ENCODE measurements around the gene DNPH1. TPM values are rescaled to one million over a fixed set of nuclear protein-coding genes. Genes with fewer than 3 reads are reported as not detected.

Gene DNPH1
- total and polyA plus RNA-seq, 8 donors: 42.9 to 158 (median 109) TPM; not detected in 1

DNA sequence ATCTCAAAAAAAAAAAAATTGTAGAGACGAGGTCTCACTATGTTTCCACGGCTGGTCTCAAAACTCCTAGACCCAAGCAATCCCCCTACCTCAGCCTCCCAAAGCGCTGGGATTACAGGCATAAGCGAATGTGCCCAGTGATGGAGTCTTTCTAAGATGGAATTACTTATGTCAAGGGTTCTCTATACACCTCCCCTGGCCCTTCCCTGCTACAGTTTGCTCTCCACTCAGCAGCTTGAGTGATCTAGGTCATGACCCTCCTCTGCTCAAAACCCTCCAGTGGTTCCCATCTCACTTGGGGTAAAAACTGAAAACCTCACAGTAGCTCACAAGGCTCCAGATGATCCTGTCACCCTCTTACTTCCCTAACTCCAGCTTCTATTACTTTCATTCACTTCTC lies 1.8 kb upstream of the DNPH1 start:
- intact Hi-C loops (cut with DNase I; ENCODE audit: low total_unique reads): no loop called here
- Histone ChIP-seq H3K36me3 (peaks cover 0 to 4% (median under 1%) of the 10 kb centered on the region in 4 donors), H3K4me1 (peaks cover 0 to 23% (median 9%) of the 10 kb centered on the region in 4 donors), H3K4me3 (no peak overlapping the region), H3K27me3 (peaks cover 0 to 8% (median 0%) of the 10 kb centered on the region in 3 donors), H3K9me3 (no peaks in the 10 kb centered on the region), H3K27ac (no peak overlapping the region)
- DNase-seq: no peak
- no peak for TF ChIP-seq POLR2A (IDR thresholded peaks at IDR 0.05)
- TF ChIP-seq, protein P1, sequence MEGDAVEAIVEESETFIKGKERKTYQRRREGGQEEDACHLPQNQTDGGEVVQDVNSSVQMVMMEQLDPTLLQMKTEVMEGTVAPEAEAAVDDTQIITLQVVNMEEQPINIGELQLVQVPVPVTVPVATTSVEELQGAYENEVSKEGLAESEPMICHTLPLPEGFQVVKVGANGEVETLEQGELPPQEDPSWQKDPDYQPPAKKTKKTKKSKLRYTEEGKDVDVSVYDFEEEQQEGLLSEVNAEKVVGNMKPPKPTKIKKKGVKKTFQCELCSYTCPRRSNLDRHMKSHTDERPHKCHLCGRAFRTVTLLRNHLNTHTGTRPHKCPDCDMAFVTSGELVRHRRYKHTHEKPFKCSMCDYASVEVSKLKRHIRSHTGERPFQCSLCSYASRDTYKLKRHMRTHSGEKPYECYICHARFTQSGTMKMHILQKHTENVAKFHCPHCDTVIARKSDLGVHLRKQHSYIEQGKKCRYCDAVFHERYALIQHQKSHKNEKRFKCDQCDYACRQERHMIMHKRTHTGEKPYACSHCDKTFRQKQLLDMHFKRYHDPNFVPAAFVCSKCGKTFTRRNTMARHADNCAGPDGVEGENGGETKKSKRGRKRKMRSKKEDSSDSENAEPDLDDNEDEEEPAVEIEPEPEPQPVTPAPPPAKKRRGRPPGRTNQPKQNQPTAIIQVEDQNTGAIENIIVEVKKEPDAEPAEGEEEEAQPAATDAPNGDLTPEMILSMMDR (IDR thresholded peaks at IDR 0.05): no peak
- no peak for TF ChIP-seq EP300 (IDR thresholded peaks at IDR 0.05)
- TF ChIP-seq POLR2AphosphoS5 (IDR thresholded peaks at IDR 0.05): no peak
- WGBS, 5 donors: 85 to 96% (median 92%) methylated on average over 4 of the region's 4 CpGs

DNA sequence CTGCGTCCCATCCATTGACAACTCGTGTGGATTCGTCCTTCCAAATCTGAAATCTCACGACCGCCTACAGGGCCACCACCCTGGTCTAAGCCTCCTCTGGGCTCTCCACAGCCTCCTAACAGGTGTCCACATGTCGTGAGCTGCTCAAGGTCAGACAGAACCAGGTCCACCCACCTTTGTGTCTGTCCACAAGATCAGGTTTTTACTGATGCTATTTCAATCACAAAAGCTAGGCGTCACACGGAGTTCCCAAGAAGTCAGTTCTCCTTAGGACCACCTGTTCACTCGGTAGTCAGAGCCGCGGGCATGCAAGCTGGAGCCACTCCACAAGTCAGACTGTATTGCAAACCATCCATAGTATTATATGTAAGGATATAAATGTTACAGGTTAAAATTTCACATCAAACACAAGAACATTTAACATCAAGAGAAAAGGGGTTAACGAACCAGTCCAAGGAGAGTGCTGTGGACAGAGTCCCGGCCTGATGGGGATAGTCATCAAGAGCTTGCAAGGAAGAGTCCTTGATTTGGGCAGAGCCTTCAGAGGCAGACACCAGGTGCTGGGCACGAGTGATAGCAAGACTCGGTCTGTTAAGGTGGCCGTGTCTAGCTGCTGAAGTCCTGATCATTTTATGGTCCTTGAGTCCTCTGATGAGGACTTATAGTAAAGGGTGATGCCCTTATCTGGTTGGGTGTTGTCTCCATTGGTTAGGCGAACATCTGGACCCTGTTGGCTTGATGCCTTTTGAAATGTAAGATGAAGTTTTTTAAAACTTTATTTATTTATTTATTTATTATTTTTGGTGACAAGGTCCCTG lies 731 bp upstream of the DNPH1 start:
- 76 to 82% (median 78%) methylated on average over 17 of the region's 17 CpGs for WGBS, 5 donors
- TF ChIP-seq POLR2AphosphoS5 (IDR thresholded peaks at IDR 0.05) (no peak), EP300 (IDR thresholded peaks at IDR 0.05) (no peak), POLR2A (IDR thresholded peaks at IDR 0.05) (no peak)
- TF ChIP-seq, protein P1 (IDR thresholded peaks at IDR 0.05): no peak
- no peak for DNase-seq
- intact Hi-C loops (cut with DNase I; ENCODE audit: low total_unique reads): no loop called here
- Histone ChIP-seq H3K27me3 (peaks cover 0 to 5% (median 0%) of the 10 kb centered on the region in 3 donors), H3K4me1 (peaks cover 0 to 23% (median 9%) of the 10 kb centered on the region in 4 donors), H3K9me3 (no peaks in the 10 kb centered on the region), H3K4me3 (peak overlapping the region; percentile 65 to 74 (median 70)), H3K27ac (peak overlapping the region in 3 of 5 donors; percentile 59 to 83 (median 81)), H3K36me3 (peaks cover 0 to 15% (median 7%) of the 10 kb centered on the region in 4 donors)

DNA sequence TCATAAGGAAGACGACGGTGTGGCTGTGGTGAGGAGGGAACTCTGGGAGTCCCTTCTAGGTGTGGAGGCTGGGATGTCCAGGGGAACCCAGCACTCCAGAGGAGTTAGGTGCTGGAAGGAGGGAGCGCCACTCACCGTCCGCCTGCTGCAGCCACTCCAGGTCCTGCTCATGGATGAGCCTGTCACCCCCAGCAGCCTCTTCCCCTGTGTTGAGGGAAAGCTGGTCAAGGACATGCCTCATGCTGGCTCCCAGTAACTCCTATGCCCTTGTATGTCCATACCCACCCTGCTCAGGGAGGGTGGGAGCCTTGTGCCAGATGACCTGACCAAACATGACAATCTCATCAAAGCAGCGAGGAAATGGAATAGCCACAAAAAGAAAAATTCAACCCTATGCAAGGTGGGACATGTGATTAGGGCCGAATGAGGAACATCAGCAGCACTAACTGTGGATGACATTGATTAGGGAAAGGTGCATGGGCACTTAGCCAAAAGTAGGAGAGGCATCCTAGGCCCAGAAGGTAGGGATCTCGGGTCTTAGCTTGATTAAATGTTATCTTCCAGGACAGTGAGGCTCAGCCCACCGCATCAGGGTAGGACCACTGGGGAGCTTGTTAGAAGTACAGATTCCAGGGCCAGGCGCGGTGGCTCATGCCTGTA lies 3.0 kb downstream of the DNPH1 start:
- H3K4me1 ChIP-seq: peaks cover 0 to 41% (median 9%) of the 10 kb centered on the region in 4 donors
- peaks cover 0 to 51% (median 38%) of the 10 kb centered on the region in 4 donors for H3K36me3 ChIP-seq
- no peak overlapping the region for H3K27ac ChIP-seq
- intact Hi-C loops (cut with DNase I; ENCODE audit: low total_unique reads): no loop called here
- H3K27me3 ChIP-seq: no peaks in the 10 kb centered on the region
- H3K9me3 ChIP-seq: no peaks in the 10 kb centered on the region
- no peak overlapping the region for H3K4me3 ChIP-seq
- DNase-seq: no peak
- WGBS, 5 donors: 87 to 92% (median 90%) methylated on average over 10 to 11 of the region's 11 CpGs
- TF ChIP-seq, protein P1 (IDR thresholded peaks at IDR 0.05): no peak
- no peak for TF ChIP-seq POLR2A (IDR thresholded peaks at IDR 0.05)
- TF ChIP-seq POLR2AphosphoS5 (IDR thresholded peaks at IDR 0.05): no peak
- TF ChIP-seq EP300 (IDR thresholded peaks at IDR 0.05): no peak

DNA sequence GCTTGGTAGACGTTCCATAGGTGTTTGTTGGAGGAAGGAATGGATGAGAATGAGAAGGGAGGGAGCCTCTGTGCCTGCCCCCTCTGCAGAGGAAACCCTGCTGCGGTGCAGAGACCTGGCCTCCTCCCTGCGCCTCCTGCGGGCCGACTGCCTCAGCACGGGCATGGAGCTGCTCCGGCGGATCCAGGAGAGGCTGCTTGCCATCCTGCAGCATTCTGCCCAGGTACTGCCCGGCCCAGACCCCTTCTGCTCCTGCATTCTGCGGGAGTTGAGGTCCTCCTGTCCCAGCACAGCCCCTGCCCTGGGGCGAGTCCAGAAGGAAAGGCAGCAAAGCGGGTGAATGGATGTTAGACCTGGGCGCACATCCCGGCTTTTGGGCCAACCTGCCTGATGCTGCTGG lies 6.1 kb downstream of the DNPH1 start:
- peaks cover 10 to 82% (median 63%) of the 10 kb centered on the region in 4 donors for H3K36me3 ChIP-seq
- no peak for DNase-seq
- H3K9me3 ChIP-seq: no peaks in the 10 kb centered on the region
- 85 to 91% (median 87%) methylated on average over 14 of the region's 14 CpGs for WGBS, 5 donors
- peaks cover 0 to 29% (median 3%) of the 10 kb centered on the region in 4 donors for H3K4me1 ChIP-seq
- no peak overlapping the region for H3K4me3 ChIP-seq
- no peak overlapping the region for H3K27ac ChIP-seq
- intact Hi-C loops (cut with DNase I; ENCODE audit: low total_unique reads): no loop called here
- H3K27me3 ChIP-seq: no peaks in the 10 kb centered on the region
- TF ChIP-seq EP300 (IDR thresholded peaks at IDR 0.05) (no peak), POLR2AphosphoS5 (IDR thresholded peaks at IDR 0.05) (no peak), POLR2A (IDR thresholded peaks at IDR 0.05) (no peak)
- TF ChIP-seq, protein P1 (IDR thresholded peaks at IDR 0.05): no peak
